Skeletal muscle cell (primary cell): ENCODE measurements around the gene RXFP3.
"Not testable (repeated sequence)": the region's sequence is repeated elsewhere in the genome, so short reads cannot be mapped to it uniquely, and the experiment has no call there.

ENCODE experiments used
- DNase-seq: peaks from one replicate; pipeline ENCODE4 v3.0.0-alpha.2; 2010; ENCODE audit warnings: low read depth
- H3K4me3 ChIP-seq: 2 replicates; pipeline ENCODE4 v1.5.1; 2011; ENCODE audit warnings: low read depth, mild to moderate bottlenecking, control low read depth, low read length, moderate library complexity

Gene RXFP3

DNA sequence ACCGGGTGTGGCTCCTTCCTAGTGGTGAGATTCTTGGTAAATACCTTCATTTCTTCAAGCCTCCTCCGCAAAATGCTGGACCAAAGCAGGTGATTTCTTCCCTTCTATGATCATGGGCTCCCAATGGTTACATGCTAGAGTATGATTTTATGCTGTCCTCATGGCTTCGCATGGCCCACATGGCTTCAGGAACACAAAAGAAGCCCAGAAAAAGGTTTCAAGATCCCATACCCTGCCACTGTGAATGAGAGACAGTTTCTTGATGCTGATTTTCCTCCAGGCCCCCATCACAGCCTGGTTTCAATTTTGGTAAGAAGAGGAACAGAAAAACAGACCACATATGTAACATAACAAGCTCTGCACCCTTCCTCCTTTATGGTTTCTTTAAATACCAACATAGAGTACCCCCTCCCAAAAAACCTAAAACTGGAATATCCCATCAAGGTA lies 2.4 kb upstream of the RXFP3 start:
- H3K4me3 ChIP-seq = no peak overlapping the region
- DNase-seq = no peak

GRCh38 chr5:33934176-33934575 lies 2.0 kb upstream of the RXFP3 start:
- H3K4me3 ChIP-seq = no peak overlapping the region
- no peak for DNase-seq

DNA sequence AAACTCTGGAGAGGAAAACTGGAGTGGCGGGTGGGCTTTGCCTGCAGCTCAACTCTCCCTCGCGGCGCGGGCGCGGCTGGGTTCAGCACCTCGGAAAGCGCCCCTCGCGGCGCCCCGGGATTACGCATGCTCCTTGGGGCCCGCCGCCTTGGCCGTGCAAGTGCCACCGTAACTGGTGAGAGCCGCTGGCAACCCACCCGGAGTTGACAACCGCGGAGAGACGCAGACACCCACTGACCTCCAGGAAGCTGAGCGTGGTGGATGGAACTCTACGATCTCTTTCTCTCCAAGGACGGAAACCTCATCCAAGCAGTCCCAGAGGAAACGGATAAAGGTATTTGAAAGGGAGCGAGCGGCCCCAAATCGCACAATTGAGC lies 194 bp upstream of the RXFP3 start:
- H3K4me3 ChIP-seq = peak overlapping the region; percentile 54
- peak; percentile 25 for DNase-seq

GRCh38 chr5:33937017-33937706 lies 976 bp downstream of the RXFP3 start:
- H3K4me3 ChIP-seq = peak overlapping the region; percentile 54

GRCh38 chr5:33937707-33938506 lies 1.7 kb downstream of the RXFP3 start:
- H3K4me3 ChIP-seq = no peak overlapping the region
- DNase-seq = no peak

More at GRCh38 chr5:33937017-33937706, 976 bp downstream of the RXFP3 start:
- DNase-seq = no peak

- DNase-seq = no peak
- no peak overlapping the region for H3K4me3 ChIP-seq
Observed at GRCh38 chr5:33938507-33938796, 2.3 kb downstream of the RXFP3 start.

GRCh38 chr5:33938881-33939280 lies 2.7 kb downstream of the RXFP3 start:
- no peak for DNase-seq
- no peak overlapping the region for H3K4me3 ChIP-seq

GRCh38 chr5:33939556-33940262 lies 3.5 kb downstream of the RXFP3 start:
- DNase-seq = peak; percentile 40
- H3K4me3 ChIP-seq = no peak overlapping the region

DNA sequence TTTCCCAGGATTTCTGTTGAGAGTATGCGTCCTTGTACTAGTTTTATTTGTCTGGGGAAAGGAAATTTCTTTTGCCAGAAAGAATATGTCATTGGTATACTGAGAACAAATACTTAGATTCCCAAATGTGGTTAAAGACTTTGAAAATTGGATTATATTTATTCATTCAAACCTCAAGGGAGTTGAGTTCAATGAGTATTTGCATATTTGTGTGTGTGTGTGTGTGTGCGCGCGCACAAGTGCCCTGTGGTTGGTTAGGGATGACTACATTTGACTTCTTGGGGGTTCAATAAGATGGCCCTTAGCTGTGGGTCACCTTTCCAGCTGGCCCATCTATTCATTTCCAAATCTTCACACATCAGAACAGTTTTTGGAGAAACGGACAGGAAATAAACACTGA lies 4.9 kb downstream of the RXFP3 start:
- H3K4me3 ChIP-seq = no peak overlapping the region
- DNase-seq = no peak

DNA sequence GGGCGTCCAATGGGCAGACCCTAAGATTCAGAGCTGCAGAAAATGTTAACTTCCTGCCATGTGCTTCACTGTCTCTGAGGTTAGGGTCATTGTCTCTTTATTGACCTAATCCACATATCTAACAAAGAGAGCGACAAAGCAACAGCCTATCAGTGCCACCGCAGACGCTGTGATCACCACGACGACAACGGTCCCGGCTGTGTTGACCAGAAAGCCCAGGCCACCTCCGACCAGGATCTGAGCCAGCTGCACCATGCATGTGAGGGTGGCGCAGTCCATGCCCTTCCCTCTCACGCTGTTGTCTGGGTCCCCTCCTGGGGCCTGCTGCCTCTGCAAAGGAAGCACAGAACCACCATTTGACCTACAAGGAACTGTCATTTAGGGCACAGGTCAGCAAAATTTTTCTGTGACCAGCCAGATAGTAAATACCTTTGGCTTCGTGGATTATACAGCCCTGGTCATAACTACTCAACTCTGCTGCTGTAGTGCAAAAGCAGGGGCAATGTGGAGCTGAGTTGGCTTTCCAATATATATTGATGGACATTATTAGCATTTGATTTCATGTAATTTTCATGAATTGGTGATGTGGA lies 8.5 kb downstream of the RXFP3 start:
- DNase-seq = no peak

DNA sequence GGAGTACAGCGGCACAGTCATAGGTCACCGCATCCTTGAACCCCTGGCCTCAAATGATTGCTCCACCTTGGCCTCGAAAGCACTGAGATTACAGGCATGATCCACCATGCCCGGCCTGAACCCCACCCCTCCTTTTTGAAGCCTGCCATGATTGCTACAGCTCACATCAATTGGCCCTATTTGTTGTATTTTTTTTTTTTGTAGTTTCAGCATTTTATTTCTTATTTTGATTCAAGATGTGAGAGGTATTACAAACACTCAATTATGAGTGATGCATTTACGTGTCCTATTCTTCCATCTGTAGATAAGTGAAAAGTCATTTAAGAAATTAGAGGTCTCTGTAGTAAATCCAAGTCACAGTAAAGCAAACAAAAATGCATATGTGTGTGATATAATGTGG lies 16.0 kb downstream of the RXFP3 start:
- DNase-seq, H3K4me3 ChIP-seq: not testable (repeated sequence)

More for the DNA sequence above, 8.5 kb downstream of the RXFP3 start:
- H3K4me3 ChIP-seq = no peak overlapping the region

GRCh38 chr5:33957577-33958150 lies 21.5 kb downstream of the RXFP3 start:
- DNase-seq = no peak
- no peak overlapping the region for H3K4me3 ChIP-seq

DNA sequence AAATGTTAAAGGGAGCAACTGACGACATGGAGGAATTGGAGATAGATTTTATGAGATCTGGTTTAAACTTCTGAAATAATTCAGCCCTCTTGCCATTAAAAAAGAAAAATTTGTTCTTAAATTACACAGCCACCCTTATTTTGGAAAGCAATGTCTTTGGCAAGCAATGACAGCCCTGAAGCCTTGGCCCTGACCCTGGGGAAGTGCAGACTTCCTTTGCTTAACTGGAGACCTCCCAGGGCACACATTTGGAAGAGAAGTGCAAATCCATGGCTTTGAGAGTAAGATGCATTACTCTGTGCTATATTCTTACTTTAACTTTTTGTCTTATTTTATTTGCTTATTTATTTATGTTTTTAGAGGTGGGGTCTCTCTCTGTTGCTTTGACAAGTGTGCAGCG lies 22.0 kb downstream of the RXFP3 start:
- no peak overlapping the region for H3K4me3 ChIP-seq
- no peak for DNase-seq

- DNase-seq = no peak
- H3K4me3 ChIP-seq = no peak overlapping the region
Observed at GRCh38 chr5:33964132-33964700, 28.0 kb downstream of the RXFP3 start.

- H3K4me3 ChIP-seq = no peak overlapping the region
- no peak for DNase-seq
Observed at GRCh38 chr5:33966805-33967204, 30.6 kb downstream of the RXFP3 start.

GRCh38 chr5:33968211-33969005 lies 32.2 kb downstream of the RXFP3 start:
- no peak overlapping the region for H3K4me3 ChIP-seq
- DNase-seq = no peak

DNA sequence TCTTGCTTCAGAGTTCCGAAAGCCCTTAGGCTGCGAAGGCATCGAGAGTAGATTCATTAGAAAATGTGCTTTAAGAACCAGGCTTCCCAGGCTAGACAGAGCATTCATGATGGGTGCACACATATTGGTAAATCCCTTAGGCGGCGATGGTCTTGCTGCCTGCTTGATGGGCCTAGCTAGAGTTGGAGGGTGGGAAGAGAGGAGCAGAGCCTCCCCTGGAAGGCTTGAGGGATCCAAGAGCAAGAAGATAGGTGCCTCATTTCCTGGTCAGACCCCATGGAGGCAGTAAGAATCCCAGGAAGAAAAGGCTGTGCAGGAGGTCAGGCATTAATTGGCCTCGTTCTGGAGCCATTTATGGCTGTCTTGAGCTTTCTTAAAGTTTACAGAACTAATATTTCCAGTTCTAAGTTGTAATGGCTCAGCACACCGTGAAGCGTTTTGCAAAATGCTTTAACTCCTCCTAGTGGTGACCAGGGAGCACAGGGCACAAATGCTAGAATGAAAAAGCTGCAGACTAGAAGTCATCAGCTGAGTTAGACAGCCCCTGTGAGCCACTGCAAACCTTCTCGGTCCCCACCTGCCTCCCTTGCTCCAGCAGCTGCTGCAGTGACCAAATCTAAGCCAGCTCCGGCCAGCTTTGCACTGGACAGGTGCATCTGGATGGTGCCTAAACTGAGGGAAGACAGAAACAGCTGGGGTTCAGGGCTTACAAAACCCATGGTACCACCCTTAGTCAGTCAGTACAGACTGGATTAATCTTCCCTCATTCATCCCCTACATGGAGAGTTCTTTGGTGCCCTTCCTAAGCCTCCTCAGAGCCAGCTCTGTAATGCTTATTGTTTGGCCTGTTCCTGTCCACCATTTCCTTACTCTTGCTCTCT lies 33.6 kb downstream of the RXFP3 start:
- DNase-seq = peak; percentile 42
- H3K4me3 ChIP-seq = no peak overlapping the region

DNA sequence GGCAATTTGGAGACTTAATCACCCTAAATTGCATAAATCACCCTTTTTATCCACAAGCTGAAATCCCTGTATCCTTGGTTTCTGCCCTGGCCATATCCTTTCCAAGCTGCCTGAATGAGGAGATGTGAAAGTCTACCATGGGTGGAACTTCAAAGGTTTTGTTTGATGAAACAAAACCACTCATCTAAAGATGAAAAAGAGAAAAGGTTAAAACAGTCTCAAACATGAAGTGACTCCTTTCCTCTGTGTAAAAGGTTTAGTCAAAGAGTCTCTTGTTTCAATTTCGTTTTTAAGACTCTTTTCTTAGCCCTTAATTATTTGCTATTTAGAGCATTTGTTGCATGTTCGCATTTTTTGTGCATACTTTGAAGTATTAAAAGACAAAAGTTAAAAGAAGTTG lies 37.1 kb downstream of the RXFP3 start:
- no peak for DNase-seq

More for the DNA sequence above, 37.1 kb downstream of the RXFP3 start:
- H3K4me3 ChIP-seq = no peak overlapping the region
